ENCODE data around the gene ALLC.

DNA sequence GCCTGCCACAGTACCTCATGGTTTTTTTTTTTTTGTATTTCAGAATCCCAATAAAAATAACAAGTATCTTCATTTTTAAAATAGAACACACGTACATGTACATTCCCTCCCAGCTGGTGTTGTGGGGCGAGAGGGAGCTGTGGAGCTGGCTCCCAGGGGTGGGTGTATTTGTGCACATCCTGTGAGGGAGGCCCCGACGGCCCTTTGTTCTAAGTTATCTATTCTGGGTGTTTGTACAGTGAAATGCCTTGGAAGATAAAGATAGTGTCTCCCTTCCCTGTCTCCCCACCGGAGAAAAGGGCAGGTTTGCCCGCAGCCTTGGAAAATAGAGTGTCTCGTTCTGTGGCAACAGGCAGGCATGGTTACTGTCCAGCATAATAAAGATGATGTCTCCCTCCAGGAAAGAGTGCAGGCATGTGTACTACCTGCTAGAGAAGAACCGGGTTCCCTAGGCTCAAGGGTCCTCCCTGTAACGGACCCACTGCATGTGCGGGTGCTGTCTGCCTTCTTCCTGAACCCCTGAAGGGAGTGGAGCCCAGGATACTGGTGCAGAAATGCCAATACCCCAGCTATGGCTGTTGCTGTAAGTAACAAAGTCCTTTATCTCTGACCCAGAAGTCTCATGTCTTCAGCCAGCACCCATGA lies 12.1 kb upstream of the ALLC start:
- TF ChIP-seq, protein P1, sequence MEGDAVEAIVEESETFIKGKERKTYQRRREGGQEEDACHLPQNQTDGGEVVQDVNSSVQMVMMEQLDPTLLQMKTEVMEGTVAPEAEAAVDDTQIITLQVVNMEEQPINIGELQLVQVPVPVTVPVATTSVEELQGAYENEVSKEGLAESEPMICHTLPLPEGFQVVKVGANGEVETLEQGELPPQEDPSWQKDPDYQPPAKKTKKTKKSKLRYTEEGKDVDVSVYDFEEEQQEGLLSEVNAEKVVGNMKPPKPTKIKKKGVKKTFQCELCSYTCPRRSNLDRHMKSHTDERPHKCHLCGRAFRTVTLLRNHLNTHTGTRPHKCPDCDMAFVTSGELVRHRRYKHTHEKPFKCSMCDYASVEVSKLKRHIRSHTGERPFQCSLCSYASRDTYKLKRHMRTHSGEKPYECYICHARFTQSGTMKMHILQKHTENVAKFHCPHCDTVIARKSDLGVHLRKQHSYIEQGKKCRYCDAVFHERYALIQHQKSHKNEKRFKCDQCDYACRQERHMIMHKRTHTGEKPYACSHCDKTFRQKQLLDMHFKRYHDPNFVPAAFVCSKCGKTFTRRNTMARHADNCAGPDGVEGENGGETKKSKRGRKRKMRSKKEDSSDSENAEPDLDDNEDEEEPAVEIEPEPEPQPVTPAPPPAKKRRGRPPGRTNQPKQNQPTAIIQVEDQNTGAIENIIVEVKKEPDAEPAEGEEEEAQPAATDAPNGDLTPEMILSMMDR (IDR thresholded peaks at IDR 0.05), result no peak
- TF ChIP-seq POLR2A (IDR thresholded peaks at IDR 0.05), result no peak
